Forelimb muscle (tissue), 1 donor: Measurements from ENCODE around the gene WASHC3. TPM values are rescaled to one million over a fixed set of nuclear protein-coding genes. Genes with fewer than 3 reads are reported as not detected.
"Not testable (repeated sequence)": the region's sequence is repeated elsewhere in the genome, so short reads cannot be mapped to it uniquely, and the experiment has no call there.

Source experiments
- DNase-seq: peaks from one replicate; pipeline ENCODE4 v3.0.0-alpha.2; 2013; ENCODE audit warnings: low read depth
- polyA plus RNA-seq: library from polyadenylated mRNA; unstranded; fragments of 120-200 nt; gene quantifications from one replicate; pipeline ENCODE4 v1.2.1, GENCODE V29; 2013; ENCODE audit not compliant: insufficient read length

WASHC3 gene
- 37.3 TPM for polyA plus RNA-seq

- DNase-seq: peak; percentile 88
Observed at GRCh38 chr12:102061560-102062418, at the start of gene WASHC3. Gene WASHC3 (minus strand): TSS chr12:102061991. CDS start chr12:102061962, 29 bp downstream.

- DNase-seq: no peak
Observed at GRCh38 chr12:102110782-102111181, 49.0 kb upstream of the WASHC3 start.

GRCh38 chr12:102107970-102108369, 46.2 kb upstream of the WASHC3 start:
- no peak for DNase-seq

GRCh38 chr12:102106905-102107304, 45.1 kb upstream of the WASHC3 start:
- no peak for DNase-seq

GRCh38 chr12:102096855-102097254, 35.1 kb upstream of the WASHC3 start:
- no peak for DNase-seq

GRCh38 chr12:102095677-102096263, 34.0 kb upstream of the WASHC3 start:
- DNase-seq: no peak

GRCh38 chr12:102093319-102093718, 31.5 kb upstream of the WASHC3 start:
- no peak for DNase-seq

GRCh38 chr12:102089228-102089835, 27.5 kb upstream of the WASHC3 start:
- not testable (repeated sequence) for DNase-seq

GRCh38 chr12:102080842-102081241, 19.1 kb upstream of the WASHC3 start:
- DNase-seq: no peak

- DNase-seq: not testable (repeated sequence)
Observed at GRCh38 chr12:102072092-102072491, 10.3 kb upstream of the WASHC3 start.

- no peak for DNase-seq
Observed at GRCh38 chr12:102069707-102070106, 7.9 kb upstream of the WASHC3 start.

- DNase-seq: no peak
Observed at GRCh38 chr12:102067574-102068258, 5.9 kb upstream of the WASHC3 start.

GRCh38 chr12:102064476-102064875, 2.7 kb upstream of the WASHC3 start:
- no peak for DNase-seq

GRCh38 chr12:102063069-102063468, 1.3 kb upstream of the WASHC3 start:
- DNase-seq: no peak

GRCh38 chr12:102062419-102062806, 622 bp upstream of the WASHC3 start:
- no peak for DNase-seq

- peak; percentile 4 for DNase-seq
Observed at GRCh38 chr12:102061096-102061559, 663 bp downstream of the WASHC3 start.

GRCh38 chr12:102059343-102059742, 2.4 kb downstream of the WASHC3 start:
- DNase-seq: no peak

- no peak for DNase-seq
Observed at GRCh38 chr12:102054345-102054744, 7.4 kb downstream of the WASHC3 start.

- no peak for DNase-seq
Observed at GRCh38 chr12:102053062-102053349, 8.8 kb downstream of the WASHC3 start.

- no peak for DNase-seq
Observed at GRCh38 chr12:102052192-102053061, 9.4 kb downstream of the WASHC3 start.

- no peak for DNase-seq
Observed at GRCh38 chr12:102051431-102051965, 10.3 kb downstream of the WASHC3 start.
